HG03469 (cell line): Measurements from ENCODE around the gene CAPRIN2.

Experiments used
- ATAC-seq: cut with Tn5 transposase; IDR thresholded peaks from one replicate; pipeline ENCODE4 v1.9.1; 2021; ENCODE audit warnings: mild to moderate bottlenecking, moderate library complexity, moderate number of reproducible peaks; ENCODE audit not compliant: unreplicated experiment

CAPRIN2 gene

GRCh38 chr12:30763053-30763452 lies 8.3 kb upstream of the CAPRIN2 start:
- ATAC-seq: no peak

GRCh38 chr12:30761730-30762129 lies 7.0 kb upstream of the CAPRIN2 start:
- no peak for ATAC-seq

GRCh38 chr12:30757316-30757715 lies 2.6 kb upstream of the CAPRIN2 start:
- no peak for ATAC-seq

DNA sequence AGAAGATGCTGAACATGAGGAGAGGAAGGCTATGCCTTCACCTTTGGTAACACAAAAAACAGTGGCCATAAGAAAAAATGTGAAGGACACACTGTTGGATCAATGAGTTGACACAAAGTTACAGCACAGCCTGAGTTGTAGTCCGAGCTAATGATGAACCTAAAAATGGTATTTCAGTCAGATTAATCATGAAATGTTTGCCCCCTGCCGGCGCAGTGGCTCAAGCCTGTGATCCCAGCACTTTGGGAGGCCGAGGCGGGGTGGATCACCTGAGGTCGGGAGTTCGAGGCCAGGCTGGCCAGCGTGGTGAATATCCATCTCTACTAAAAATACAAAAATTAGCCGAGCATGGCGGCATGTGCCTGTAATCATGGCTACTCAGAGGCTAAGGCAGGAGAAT lies 1.3 kb upstream of the CAPRIN2 start:
- ATAC-seq: no peak

- ATAC-seq: no peak
Measured at GRCh38 chr12:30755395-30755762, 628 bp upstream of the CAPRIN2 start.

- ATAC-seq: no peak
Measured at GRCh38 chr12:30754383-30754749, 385 bp downstream of the CAPRIN2 start.

GRCh38 chr12:30753751-30754382 lies 884 bp downstream of the CAPRIN2 start:
- ATAC-seq: no peak

GRCh38 chr12:30753233-30753632 lies 1.5 kb downstream of the CAPRIN2 start:
- no peak for ATAC-seq

DNA sequence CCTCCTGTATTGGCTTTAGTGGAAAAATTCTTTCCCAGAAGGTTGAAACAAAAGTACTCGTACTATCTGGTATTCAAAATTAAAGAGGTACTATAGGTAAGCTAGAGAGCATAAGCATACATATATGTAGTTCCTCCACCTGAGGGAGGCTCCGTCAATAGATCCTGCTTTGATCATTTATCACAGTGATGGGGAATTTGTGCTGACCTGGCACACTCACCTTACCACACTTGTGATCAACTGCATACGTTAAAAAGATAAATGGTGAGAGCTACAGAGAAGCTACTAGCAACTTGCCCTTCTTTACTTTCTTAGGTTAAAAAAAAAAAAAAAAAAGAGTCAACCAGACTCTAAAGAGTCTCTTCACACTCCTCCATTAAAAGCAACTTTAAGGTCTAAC lies 2.5 kb downstream of the CAPRIN2 start:
- ATAC-seq: no peak

DNA sequence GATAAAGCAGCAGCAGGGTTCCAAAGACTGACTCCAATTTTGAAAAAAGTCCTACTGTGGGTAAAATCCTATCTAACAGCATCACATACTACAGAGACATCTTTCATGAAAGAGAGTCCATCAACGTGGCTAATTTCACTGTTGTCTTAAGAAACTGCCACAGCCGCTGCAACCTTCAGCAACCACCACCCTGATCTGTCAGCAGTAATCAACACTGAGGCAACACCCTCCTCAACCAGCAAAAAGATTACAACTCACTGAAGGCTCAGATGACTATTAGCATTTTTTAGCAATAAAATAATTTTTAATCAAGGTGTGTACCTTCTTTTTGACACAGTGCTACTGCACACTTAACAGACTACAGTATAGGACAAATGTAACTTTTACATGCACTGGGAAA lies 6.6 kb downstream of the CAPRIN2 start:
- ATAC-seq: no peak

DNA sequence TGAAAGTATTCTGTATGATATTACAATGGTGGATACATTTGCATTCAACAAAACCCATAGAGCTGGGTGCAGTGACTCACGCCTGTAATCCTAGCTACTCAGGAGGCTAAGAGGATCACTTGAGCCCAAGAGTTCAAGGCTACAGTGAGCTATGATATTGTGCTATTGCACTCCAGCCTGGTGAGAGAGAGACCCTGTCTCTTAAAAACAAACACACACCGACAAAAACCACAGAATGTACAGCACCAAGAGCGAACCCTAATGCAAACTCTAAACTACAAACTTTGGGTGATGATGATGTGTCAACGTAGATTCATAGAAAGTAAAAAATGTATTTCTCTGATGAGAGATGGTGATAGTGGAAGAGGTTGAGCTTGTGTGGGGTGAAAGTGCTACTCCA lies 8.6 kb downstream of the CAPRIN2 start:
- no peak for ATAC-seq

- no peak for ATAC-seq
Measured at GRCh38 chr12:30744321-30744720, 10.4 kb downstream of the CAPRIN2 start.

DNA sequence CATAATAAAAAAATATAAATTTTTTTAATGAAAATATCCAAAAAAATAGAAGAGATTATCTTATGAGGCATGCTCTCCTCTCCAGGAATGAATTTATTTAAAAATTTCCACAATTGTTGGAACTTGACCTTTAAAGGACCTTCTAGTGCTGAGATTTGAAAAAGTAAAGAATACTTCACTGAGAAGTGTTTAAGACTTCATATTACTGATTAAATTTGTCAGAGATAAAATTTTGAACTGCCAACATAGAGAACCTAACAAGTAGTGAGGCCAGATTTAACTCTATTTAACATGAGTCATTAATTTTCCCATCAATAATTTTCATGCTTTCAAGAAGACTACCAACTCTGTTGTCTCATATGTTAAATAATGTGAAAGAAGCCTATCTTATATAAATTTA lies 14.5 kb downstream of the CAPRIN2 start:
- no peak for ATAC-seq

GRCh38 chr12:30739020-30739419 lies 15.7 kb downstream of the CAPRIN2 start:
- no peak for ATAC-seq

DNA sequence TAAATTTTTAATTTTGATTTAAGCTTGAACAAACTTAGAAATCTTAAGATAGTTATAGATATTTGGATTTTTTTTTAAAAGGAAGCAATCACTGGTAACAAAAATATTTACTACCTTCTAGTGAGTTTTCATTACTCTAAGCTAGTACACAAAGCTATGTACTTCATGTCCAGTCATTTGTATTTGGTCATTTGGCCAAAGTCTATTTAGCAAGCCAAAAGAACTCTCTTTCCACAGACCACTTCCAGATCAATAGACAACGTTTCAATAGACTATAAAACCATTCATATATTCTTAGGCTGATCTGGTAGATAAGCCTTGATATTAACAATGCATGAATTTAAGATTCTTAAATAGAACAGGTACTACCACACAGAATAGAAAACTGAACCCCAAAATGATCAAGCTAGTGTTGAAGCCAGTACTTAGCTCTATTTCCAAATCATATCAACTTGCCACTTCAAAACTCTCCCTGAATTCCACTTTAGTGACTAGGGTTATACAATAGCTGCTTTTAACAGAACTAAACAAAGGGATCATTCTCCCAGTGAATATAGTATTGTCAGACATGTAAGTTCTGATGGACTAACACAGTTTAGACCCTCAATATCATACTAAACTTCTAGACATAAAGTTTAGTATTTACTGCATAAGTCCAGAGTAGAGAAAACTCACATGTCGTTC lies 21.7 kb downstream of the CAPRIN2 start:
- ATAC-seq: no peak

DNA sequence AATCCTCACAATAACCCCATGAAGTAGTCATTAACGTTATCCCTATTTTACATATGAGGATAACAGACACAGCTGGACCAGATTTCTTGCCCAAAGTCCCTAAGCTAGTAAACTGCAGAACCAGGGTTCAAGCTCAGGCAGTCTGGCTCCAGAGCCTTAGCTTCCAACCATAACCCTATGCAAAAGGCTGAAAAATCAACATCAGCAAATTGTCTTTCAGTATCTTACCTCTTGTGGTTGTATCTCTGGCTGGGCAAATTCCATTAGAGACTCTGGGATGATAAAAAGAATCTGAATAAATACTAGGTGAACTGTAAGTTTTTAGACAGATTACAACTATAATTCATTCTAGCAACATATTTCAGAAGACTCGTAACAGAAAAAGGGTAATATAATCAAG lies 24.7 kb downstream of the CAPRIN2 start:
- ATAC-seq: no peak

- ATAC-seq: no peak
Measured at GRCh38 chr12:30729547-30729946, 25.2 kb downstream of the CAPRIN2 start.

GRCh38 chr12:30726647-30727046 lies 28.1 kb downstream of the CAPRIN2 start:
- no peak for ATAC-seq

GRCh38 chr12:30725739-30726138 lies 29.0 kb downstream of the CAPRIN2 start:
- no peak for ATAC-seq

DNA sequence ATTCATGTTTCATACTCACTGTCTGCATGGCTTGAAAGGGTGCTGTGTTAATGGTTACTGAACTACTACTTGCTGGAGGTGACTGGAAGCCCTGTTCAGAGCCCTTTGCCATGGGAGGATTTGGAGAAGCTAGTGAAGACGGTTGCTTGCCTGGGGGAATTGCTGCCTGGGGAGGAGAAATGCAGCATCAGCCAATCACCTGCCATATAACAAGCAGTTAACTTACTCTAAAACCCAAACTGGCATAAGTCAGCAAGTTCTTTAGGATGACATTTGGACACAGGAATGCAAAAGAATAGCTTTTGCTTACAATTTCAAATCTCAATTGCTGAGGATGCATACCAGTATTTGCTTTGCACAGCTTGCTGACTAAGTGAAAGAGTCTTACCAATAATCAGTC lies 35.7 kb downstream of the CAPRIN2 start:
- ATAC-seq: no peak

DNA sequence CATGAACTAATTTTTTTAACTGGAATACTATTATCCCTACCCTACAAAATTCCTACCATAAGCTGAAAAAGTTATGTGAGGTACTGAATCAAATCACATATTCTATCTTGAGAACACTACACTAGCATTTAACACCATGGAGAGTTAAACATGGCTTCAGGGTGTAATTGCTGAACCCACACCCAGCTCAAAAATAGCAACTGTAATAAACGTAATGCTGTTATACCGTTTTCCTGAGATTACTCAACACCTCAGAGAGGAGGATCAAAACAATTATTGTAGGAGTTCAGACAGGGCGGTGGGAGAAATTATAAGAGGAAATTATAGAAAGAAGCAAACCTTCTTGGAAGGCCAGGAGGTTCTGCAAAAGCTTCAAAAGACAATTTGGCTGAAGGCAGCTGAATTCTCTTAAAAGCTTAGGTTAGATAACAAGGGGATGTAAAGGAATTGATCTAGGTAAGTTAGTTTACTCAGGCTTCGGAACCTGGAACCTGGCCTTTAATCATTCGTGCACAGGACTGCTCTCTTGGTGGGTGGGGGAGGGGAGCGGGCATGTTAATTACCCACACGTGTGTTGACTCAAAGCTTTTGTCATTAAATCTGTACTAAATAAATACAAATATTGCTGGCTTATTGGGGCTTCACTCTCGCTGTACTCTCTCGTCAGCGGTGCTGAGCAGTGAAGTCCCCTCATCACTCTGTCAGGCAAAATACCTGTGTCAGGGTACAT lies 47.0 kb downstream of the CAPRIN2 start:
- no peak for ATAC-seq

- no peak for ATAC-seq
Measured at GRCh38 chr12:30706476-30706875, 48.3 kb downstream of the CAPRIN2 start.
